Mesenteric fat pad (tissue), 1 donor: Measurements from ENCODE around the gene VPS72. TPM values are rescaled to one million over a fixed set of nuclear protein-coding genes. Genes with fewer than 3 reads are reported as not detected.

Experiments
- total RNA-seq: library from RNA; stranded (reverse); fragmentation: NEBNext Ultra II Directional; extraction: Animal tissue kit (Norgen Biotek cat#: 25700); gene quantifications from one replicate; pipeline ENCODE4 v1.2.1, GENCODE V29; 2021
- donor health status: DM: yes; HTN: yes; CAD: no.

VPS72 gene
- total RNA-seq, 1 donor from 2014 or later, result 34.6 TPM

Other genes starting within 250 kb of the VPS72 start
- 159 TPM for gene CERS2, start 215.4 kb downstream of the VPS72 start, total RNA-seq
- 0.48 TPM for gene ANXA9, start 207.9 kb downstream of the VPS72 start, total RNA-seq
- 18.6 TPM for gene MINDY1, start 183.3 kb downstream of the VPS72 start, total RNA-seq
- gene PRUNE1, start 181.7 kb downstream of the VPS72 start, total RNA-seq, result 14.4 TPM
- not detected for gene BNIPL, start 153.6 kb downstream of the VPS72 start, total RNA-seq
- 5.4 TPM for gene C1orf56, start 142.4 kb downstream of the VPS72 start, total RNA-seq
- gene CDC42SE1, start 130.6 kb downstream of the VPS72 start, total RNA-seq, result 97.4 TPM
- gene MLLT11, start 129.8 kb downstream of the VPS72 start, total RNA-seq, result 0.64 TPM
- 15.7 TPM for gene GABPB2, start 119.4 kb downstream of the VPS72 start, total RNA-seq
- 4.8 TPM for gene SEMA6C, start 43.6 kb downstream of the VPS72 start, total RNA-seq
- gene TNFAIP8L2, start 33.5 kb downstream of the VPS72 start, total RNA-seq, result 8.0 TPM
- gene LYSMD1, start 24.3 kb downstream of the VPS72 start, total RNA-seq, result 5.3 TPM
- 32.7 TPM for gene SCNM1, start 24.1 kb downstream of the VPS72 start, total RNA-seq
- not detected for gene TMOD4, start 14.2 kb downstream of the VPS72 start, total RNA-seq
- gene PIP5K1A, start 8.4 kb upstream of the VPS72 start, total RNA-seq, result 52.2 TPM
- 142 TPM for gene PSMD4, start 64.5 kb upstream of the VPS72 start, total RNA-seq
- gene ZNF687, start 92.1 kb upstream of the VPS72 start, total RNA-seq, result 16.2 TPM
- gene PI4KB, start 137.2 kb upstream of the VPS72 start, total RNA-seq, result 84.4 TPM
- gene RFX5, start 157.1 kb upstream of the VPS72 start, total RNA-seq, result 29.2 TPM
- 63.0 TPM for gene SELENBP1, start 182.5 kb upstream of the VPS72 start, total RNA-seq
- gene PSMB4, start 209.4 kb upstream of the VPS72 start, total RNA-seq, result 229 TPM